Activated CD8-positive, alpha-beta memory T cell treated with anti-CD3 and anti-CD28 coated beads for 4 hours (primary cell): ENCODE data around the gene TARP.

Experiments
- DNase-seq, 2 donors: peaks; one replicate each; pipeline ENCODE4 v3.0.0-alpha.2; 2020; ENCODE audit warnings: low read depth in 2 of 2

TARP gene

GRCh38 chr7:38215735-38216670 is 57.4 kb downstream of the TARP start:
- peak; percentile 51 to 54 for DNase-seq

GRCh38 chr7:38215115-38215514 is 58.3 kb downstream of the TARP start:
- DNase-seq, result no peak

- no peak for DNase-seq
Observed at GRCh38 chr7:38211940-38212339, 61.5 kb downstream of the TARP start.

- no peak for DNase-seq
Observed at GRCh38 chr7:38211486-38211885, 62.0 kb downstream of the TARP start.
